ENCODE results near the gene MXRA7. TPM values are rescaled to one million over a fixed set of nuclear protein-coding genes. Genes with fewer than 3 reads are reported as not detected.
"Not testable (repeated sequence)": the region's sequence is repeated elsewhere in the genome, so short reads cannot be mapped to it uniquely, and the experiment has no call there.

Gene MXRA7
- total RNA-seq, 4 donors from 2014 or later: 362 to 576 (median 421) TPM

GRCh38 chr17:76714336-76714735, 3.6 kb upstream of the MXRA7 start:
- Histone ChIP-seq H3K9me3 (no peaks in the 10 kb centered on the region), H3K4me3 (replicated peaks in 1 of 3) (no peak overlapping the region), H3K27ac (peak overlapping the region in 2 of 3 donors; percentile 6 to 47), H3K36me3 (peaks cover 30 to 39% of the 10 kb centered on the region in 2 donors), H3K4me1 (peaks cover 11 to 31% of the 10 kb centered on the region in 2 donors), H3K27me3 (no peaks in the 10 kb centered on the region)
- intact Hi-C loops (cut with DNase I): loop anchor here (10.0 kb wide), 2 partner anchors 90 to 160 kb away; no protein-coding TSS in a partner anchor
- TF ChIP-seq CTCF (IDR thresholded peaks at IDR 0.05) (no peak), POLR2A (IDR thresholded peaks at IDR 0.05) (no peak)
- 65 to 76% methylated on average over 5 of the region's 5 CpGs for WGBS, 2 donors
- no peak for DNase-seq

- Histone ChIP-seq H3K27me3 (no peaks in the 10 kb centered on the region), H3K27ac (no peak overlapping the region), H3K9me3 (no peaks in the 10 kb centered on the region), H3K4me1 (peaks cover 16 to 35% of the 10 kb centered on the region in 2 donors), H3K36me3 (peaks cover 24 to 33% of the 10 kb centered on the region in 2 donors), H3K4me3 (replicated peaks in 1 of 3) (no peak overlapping the region)
- intact Hi-C loops (cut with DNase I): loop anchor here (10.0 kb wide), 2 partner anchors 89 to 159 kb away; no protein-coding TSS in a partner anchor
- DNase-seq: no peak
- TF ChIP-seq CTCF (IDR thresholded peaks at IDR 0.05): no peak
- TF ChIP-seq POLR2A (IDR thresholded peaks at IDR 0.05): no peak
- WGBS, 2 donors: 93 to 97% methylated on average over 7 of the region's 7 CpGs
These were observed 3.0 kb upstream of the MXRA7 start for GRCh38 chr17:76713765-76714164.

GRCh38 chr17:76712321-76712720, 1.6 kb upstream of the MXRA7 start:
- H3K27me3 ChIP-seq; H3K4me3 ChIP-seq (replicated peaks in 1 of 3); H3K27ac ChIP-seq; DNase-seq; H3K9me3 ChIP-seq: not testable (repeated sequence)
- peaks cover 30 to 49% of the 10 kb centered on the region in 2 donors for H3K4me1 ChIP-seq
- H3K36me3 ChIP-seq: peaks cover 10 to 19% of the 10 kb centered on the region in 2 donors
- 74 to 79% methylated on average over 7 of the region's 7 CpGs for WGBS, 2 donors
- intact Hi-C loops (cut with DNase I): loop anchor here (10.0 kb wide), 2 partner anchors 88 to 158 kb away; no protein-coding TSS in a partner anchor

- peak overlapping the region; percentile 97 to 98 (median 98) for H3K27ac ChIP-seq
- WGBS, 2 donors: 5 to 10% methylated on average over 16 to 29 of the region's 79 CpGs
- H3K9me3 ChIP-seq, H3K27me3 ChIP-seq, H3K36me3 ChIP-seq: not testable (repeated sequence)
- peak; percentile 41 to 53 for DNase-seq
- intact Hi-C loops (cut with DNase I): loop anchor here (10.0 kb wide), 2 partner anchors 85 to 155 kb away; no protein-coding TSS in a partner anchor
- peak in 1 of 2 donors; percentile 34 for TF ChIP-seq POLR2A (IDR thresholded peaks at IDR 0.05)
- H3K4me1 ChIP-seq: peaks cover 30 to 44% of the 10 kb centered on the region in 2 donors
- peak overlapping the region; percentile 21 to 47 (median 45) for H3K4me3 ChIP-seq (replicated peaks in 1 of 3)
These were observed 558 bp downstream of the MXRA7 start for GRCh38 chr17:76709951-76710862.

- intact Hi-C loops (cut with DNase I): no loop called here
- Histone ChIP-seq H3K36me3 (no peaks in the 10 kb centered on the region), H3K4me3 (replicated peaks in 1 of 3) (peak overlapping the region in 2 of 3 donors; percentile 45 to 47), H3K4me1 (peaks cover 30 to 41% of the 10 kb centered on the region in 2 donors), H3K27me3 (no peaks in the 10 kb centered on the region), H3K27ac (peak overlapping the region; percentile 97 to 98 (median 98)), H3K9me3 (no peaks in the 10 kb centered on the region)
- DNase-seq: peak; percentile 86 to 91
- WGBS, 2 donors: 33 to 39% methylated on average over 12 to 27 of the region's 29 CpGs
- TF ChIP-seq POLR2A (IDR thresholded peaks at IDR 0.05): peak; percentile 38 to 86
- no peak for TF ChIP-seq CTCF (IDR thresholded peaks at IDR 0.05)
These were observed 1.5 kb downstream of the MXRA7 start for GRCh38 chr17:76709077-76709950.
